IMR-90 (cell line): ENCODE measurements around the gene FOSB. TPM values are rescaled to one million over a fixed set of nuclear protein-coding genes. Genes with fewer than 3 reads are reported as not detected.

ENCODE experiments used
- ATAC-seq: fragments of 200-7000 bp; cut with Tn5 transposase; 2 replicates; pipeline ENCODE4 v1.9.1; 2020; ENCODE audit warnings: low read depth, mild to moderate bottlenecking, moderate library complexity
- BruUV-seq: library from RNA; stranded (reverse); fragments of 400-500 nt; replicated peaks from 2 replicates; lab custom pipeline; 2021; lab: Mats Ljungman, UMichigan
- CTCF ChIA-PET: fragments of 300-600 bp; formaldehyde crosslinking; extraction: SDS; loops from one replicate; lab custom pipeline; 2021; ENCODE audit warnings: antibody characterized with exemption; lab: Yijun Ruan, JAX
- POLR2A ChIA-PET: fragments of 300-600 bp; sonication (Branson Sonifier 250); formaldehyde crosslinking; loops from one replicate; lab custom pipeline; 2022; ENCODE audit warnings: antibody characterized with exemption; ENCODE audit not compliant: unreplicated experiment; lab: Charles Lee
- DNase-seq: peaks from one replicate; pipeline ENCODE4 v3.0.0; 2013
- H2AFZ ChIP-seq: replicated peaks from 2 replicates; pipeline ENCODE3; 2013; ENCODE audit warnings: low read length, mild to moderate bottlenecking; ENCODE audit not compliant: poor library complexity
- H2AK5ac ChIP-seq: 2 replicates; pipeline ENCODE4 v1.6.1; 2013; ENCODE audit warnings: low read depth, low read length, inconsistent platforms
- H2AK9ac ChIP-seq: replicated peaks from 2 replicates; pipeline ENCODE3; 2013; ENCODE audit warnings: mild to moderate bottlenecking, low read depth, low read length, moderate library complexity; ENCODE audit not compliant: poor library complexity
- H2BK120ac ChIP-seq: 2 replicates; pipeline ENCODE4 v1.6.1; 2013; ENCODE audit warnings: low read depth, low read length, inconsistent platforms
- H2BK15ac ChIP-seq: 3 replicates; pipeline ENCODE4 v1.6.1; 2013; ENCODE audit warnings: low read depth, low read length, inconsistent platforms
- H2BK20ac ChIP-seq: 2 replicates; pipeline ENCODE4 v1.6.1; 2013; ENCODE audit warnings: low read depth, mild to moderate bottlenecking, inconsistent platforms, low read length, moderate library complexity
- H2BK5ac ChIP-seq: 2 replicates; pipeline ENCODE4 v1.6.1; 2013; ENCODE audit warnings: mild to moderate bottlenecking, low read depth, low read length, inconsistent platforms; ENCODE audit not compliant: poor library complexity, severe bottlenecking
- H3K14ac ChIP-seq: replicated peaks from 2 replicates; pipeline ENCODE4 v1.6.1; 2013; ENCODE audit warnings: low read depth, low read length, inconsistent platforms
- H3K18ac ChIP-seq: 2 replicates; pipeline ENCODE4 v1.6.1; 2013; ENCODE audit warnings: low read depth, low read length, control low read depth
- H3K23ac ChIP-seq: 2 replicates; pipeline ENCODE4 v1.6.1; 2013; ENCODE audit warnings: low read depth, low read length, inconsistent platforms
- H3K27ac ChIP-seq: 2 replicates; pipeline ENCODE4 v1.5.1; 2013; ENCODE audit warnings: mild to moderate bottlenecking, control low read depth, low read length; ENCODE audit not compliant: insufficient read depth
- H3K27me3 ChIP-seq: 2 replicates; pipeline ENCODE4 v1.6.1; 2013; ENCODE audit warnings: low read length; ENCODE audit not compliant: control insufficient read depth, insufficient read depth
- H3K36me3 ChIP-seq: 2 replicates; pipeline ENCODE4 v1.6.1; 2013; ENCODE audit warnings: low read length, mixed read lengths; ENCODE audit not compliant: control insufficient read depth, insufficient read depth
- H3K4ac ChIP-seq: 2 replicates; pipeline ENCODE4 v1.6.1; 2013; ENCODE audit warnings: low read depth, low read length, inconsistent platforms
- H3K4me1 ChIP-seq: 2 replicates; pipeline ENCODE4 v1.6.1; 2013; ENCODE audit warnings: low read length, mixed read lengths; ENCODE audit not compliant: control insufficient read depth, insufficient read depth
- H3K4me2 ChIP-seq: 2 replicates; pipeline ENCODE4 v1.6.1; 2013; ENCODE audit warnings: low read depth, mild to moderate bottlenecking, control low read depth, low read length, moderate library complexity
- H3K4me3 ChIP-seq: 2 replicates; pipeline ENCODE4 v1.5.1; 2013; ENCODE audit warnings: low read depth, mild to moderate bottlenecking, control low read depth, low read length, moderate library complexity; ENCODE audit not compliant: insufficient read depth
- H3K56ac ChIP-seq: 2 replicates; pipeline ENCODE4 v1.6.1; 2013; ENCODE audit warnings: low read length, inconsistent platforms; ENCODE audit not compliant: insufficient read depth; ENCODE audit errors: extremely low read depth
- H3K79me1 ChIP-seq, 2 experiments: 2 replicates each; pipeline ENCODE4 v1.6.1; 2013; ENCODE audit warnings: low read length in 2 of 2, inconsistent platforms in 1 of 2, low read depth in 1 of 2
- H3K9ac ChIP-seq: 2 replicates; pipeline ENCODE4 v1.6.1; 2013; ENCODE audit warnings: low read depth, low read length, control low read depth
- H3K9me1 ChIP-seq: 2 replicates; pipeline ENCODE4 v1.6.1; 2013; ENCODE audit warnings: low read length, inconsistent platforms; ENCODE audit not compliant: insufficient read depth
- H3K9me3 ChIP-seq: 2 replicates; pipeline ENCODE4 v1.6.1; 2013; ENCODE audit warnings: low read length; ENCODE audit not compliant: control insufficient read depth, insufficient read depth
- H4K20me1 ChIP-seq: 2 replicates; pipeline ENCODE4 v1.6.1; 2013; ENCODE audit warnings: low read length, inconsistent platforms; ENCODE audit not compliant: insufficient read depth
- H4K5ac ChIP-seq: 2 replicates; pipeline ENCODE4 v1.6.1; 2013; ENCODE audit warnings: mild to moderate bottlenecking, low read depth, low read length, control low read depth
- H4K8ac ChIP-seq, 2 experiments: 2 replicates each; pipeline ENCODE4 v1.6.1; 2013; ENCODE audit warnings: low read depth in 2 of 2, low read length in 2 of 2, control low read depth in 1 of 2, inconsistent platforms in 1 of 2
- H4K91ac ChIP-seq: 2 replicates; pipeline ENCODE4 v1.6.1; 2013; ENCODE audit warnings: low read depth, low read length, inconsistent platforms; ENCODE audit not compliant: insufficient read depth
- CEBPB ChIP-seq: IDR thresholded peaks from 2 replicates; pipeline ENCODE4 v1.6.1; 2012; ENCODE audit warnings: low read depth, low read length, improper control_type of control experiment
- ELK1 ChIP-seq: fragments of 150-350 bp; IDR thresholded peaks from 2 replicates; pipeline ENCODE4 v1.6.1; 2016; ENCODE audit warnings: low read depth, mild to moderate bottlenecking, low read length, moderate library complexity, borderline replicate concordance
- FOS ChIP-seq: fragments of 150-350 bp; IDR thresholded peaks from 2 replicates; pipeline ENCODE4 v1.6.1; 2016; ENCODE audit warnings: low read depth, low read length
- MAZ ChIP-seq: IDR thresholded peaks from 2 replicates; pipeline ENCODE4 v1.6.1; 2012; ENCODE audit warnings: low read depth, mild to moderate bottlenecking, low read length, improper control_type of control experiment, moderate library complexity, borderline replicate concordance
- NFE2L2 ChIP-seq: fragments of 150-350 bp; IDR thresholded peaks from 2 replicates; pipeline ENCODE4 v1.6.1; 2016; ENCODE audit warnings: low read depth, mild to moderate bottlenecking, low read length
- SMC3 ChIP-seq: fragments of 150-350 bp; IDR thresholded peaks from 2 replicates; pipeline ENCODE4 v1.6.1; 2016; ENCODE audit warnings: low read depth, mild to moderate bottlenecking, antibody characterized with exemption, low read length, moderate library complexity
- WGBS, 2 experiments: methylation state at CpG; one replicate each; pipeline versions ENCODE4 v1.1.5 to v1.1.7; 2013; ENCODE audit warnings: missing lambda C conversion rate in 2 of 2; ENCODE audit not compliant: insufficient read length in 1 of 2; ENCODE audit errors: extremely low coverage in 2 of 2; 5-methylcytosine and 5-hydroxymethylcytosine counted together
- dilution Hi-C: fragments of 300-500 bp; cut with HindIII; formaldehyde crosslinking; loops from one replicate; pipeline ENCODE4 v1.14.3; 2018; ENCODE audit warnings: low sequenced_read_pairs; ENCODE audit not compliant: unreplicated experiment
- in situ Hi-C: fragments of 300-500 bp; cut with MboI; formaldehyde crosslinking; loops from 3 replicates; pipeline ENCODE4 v1.14.3; 2019; ENCODE audit warnings: low sequenced_read_pairs, inconsistent platforms, mixed read lengths
- intact Hi-C: fragments of 100-400 bp; cut with micrococcal nuclease; formaldehyde crosslinking; loops from 2 replicates; pipeline ENCODE4 v1.10.0; 2022
- polyA plus RNA-seq, 3 experiments: library from polyadenylated mRNA; depleted of rRNA; stranded (reverse); fragments of >200 nt; gene quantifications; 2 replicates each; pipeline ENCODE4 v1.2.3, GENCODE V29; 2012; ENCODE audit warnings: low replicate concordance in 1 of 3
- total RNA-seq: library from RNA; depleted of rRNA; stranded (reverse); fragments of >200 nt; gene quantifications from 2 replicates; pipeline ENCODE4 v1.2.3, GENCODE V29; 2012

FOSB gene
- total and polyA plus RNA-seq, 2 of the 4 experiments (the other 2 are of a cell fraction): 11.1 to 15.6 TPM

- in situ Hi-C loops: no loop called here
- no peaks in the 10 kb centered on the region for H3K36me3 ChIP-seq
- no peak overlapping the region for H3K4me2 ChIP-seq
- H3K4me1 ChIP-seq: peaks cover 5% of the 10 kb centered on the region
- ATAC-seq: no peak
- CTCF ChIA-PET: no interaction called here
- intact Hi-C loops: no loop called here
- no peak overlapping the region for H3K23ac ChIP-seq
- H3K9ac ChIP-seq: no peak overlapping the region
- no peak overlapping the region for H2AK5ac ChIP-seq
- H2AK9ac ChIP-seq: peak overlapping the region; percentile 19
- H3K4me3 ChIP-seq: no peak overlapping the region
- 61% methylated on average over 4 of the region's 8 CpGs; no CpG with 5 or more reads in 1 of the 2 experiments for WGBS, 2 experiments
- no TSS peak for BruUV-seq
- H4K91ac ChIP-seq: no peak overlapping the region
- H4K8ac ChIP-seq: no peak overlapping the region
- no peak overlapping the region for H3K18ac ChIP-seq
- H3K14ac ChIP-seq: no peak overlapping the region
- no peak overlapping the region for H3K56ac ChIP-seq
- no peak overlapping the region for H4K5ac ChIP-seq
- dilution Hi-C loops: no loop called here
- peaks cover 0 to 4% of the 10 kb centered on the region in 2 experiments; a peak in 1 of 4 replicates for H3K79me1 ChIP-seq
- POLR2A ChIA-PET: no interaction called here
- TF ChIP-seq ELK1 (no peak), SMC3 (no peak), CEBPB (no peak), FOS (no peak), MAZ (no peak), NFE2L2 (no peak)
- H3K27ac ChIP-seq: no peak overlapping the region
- H2BK120ac ChIP-seq: no peak overlapping the region
- no peak overlapping the region for H2BK20ac ChIP-seq
- no peaks in the 10 kb centered on the region for H3K9me1 ChIP-seq
- H4K20me1 ChIP-seq: peaks cover 7% of the 10 kb centered on the region
- no peak for DNase-seq
- H3K27me3 ChIP-seq: no peaks in the 10 kb centered on the region
- no peak overlapping the region for H3K4ac ChIP-seq
- no peak overlapping the region for H2BK5ac ChIP-seq
- no peak overlapping the region for H2AFZ ChIP-seq
- no peak overlapping the region for H2BK15ac ChIP-seq
- H3K9me3 ChIP-seq: no peaks in the 10 kb centered on the region
Measured at GRCh38 chr19:45460807-45461347, 6.9 kb upstream of the FOSB start.
